ENCODE measurements around the gene GPS2. TPM values are rescaled to one million over a fixed set of nuclear protein-coding genes. Genes with fewer than 3 reads are reported as not detected.

Gene GPS2
- total and polyA plus RNA-seq, 2 experiments from 2014 or later: 83.4 to 122 TPM

GRCh38 chr17:7325031-7325528 lies 9.9 kb upstream of the GPS2 start:
- ATAC-seq (no peak), DNase-seq (ENCODE audit: low spot score) (no peak)
- H3K27ac ChIP-seq (ENCODE audit: low read depth): no peak overlapping the region
- Mint-ChIP-seq H3K9me3 (no peaks in the 10 kb centered on the region), H3K27ac (no peak overlapping the region), H3K36me3 (ENCODE audit: low read depth) (peaks cover 60% of the 10 kb centered on the region), H3K4me3 (no peak overlapping the region), H3K4me1 (peaks cover 10% of the 10 kb centered on the region), H3K27me3 (ENCODE audit: insufficient read depth, low read depth, poor library complexity) (peaks cover 6% of the 10 kb centered on the region)
- H3K4me1 ChIP-seq (ENCODE audit: insufficient read depth): peaks cover 5% of the 10 kb centered on the region; the same call in 1 of the 2 replicates
- no peak for TF ChIP-seq EZH2phosphoT487 (IDR thresholded peaks at IDR 0.05; ENCODE audit: unreplicated experiment)
- TF ChIP-seq REST (IDR thresholded peaks at IDR 0.05; ENCODE audit: unreplicated experiment): no peak
- TF ChIP-seq POLR2AphosphoS5 (IDR thresholded peaks at IDR 0.05; ENCODE audit: low read depth): no peak
- TF ChIP-seq EZH2 (IDR thresholded peaks at IDR 0.05; ENCODE audit: low read depth, unreplicated experiment): no peak
- no peak for TF ChIP-seq ZNF331 (CRISPR knock-in tag; IDR thresholded peaks at IDR 0.05; ENCODE audit: low read depth)
- no peak for TF ChIP-seq CTCF (conservative IDR thresholded peaks at IDR 0.05; ENCODE audit: low read depth in 2 of 2)
- no peak for TF ChIP-seq JUNB (IDR thresholded peaks at IDR 0.05; ENCODE audit: unreplicated experiment)
- no peak for TF ChIP-seq CREB1 (CRISPR knock-in tag; IDR thresholded peaks at IDR 0.05; ENCODE audit: low read depth)
- TF ChIP-seq ZNF114 (CRISPR knock-in tag; IDR thresholded peaks at IDR 0.05): no peak
- TF ChIP-seq STAT1 (IDR thresholded peaks at IDR 0.05; ENCODE audit: unreplicated experiment): no peak
- no peak for TF ChIP-seq ETS1 (IDR thresholded peaks at IDR 0.05)
- H3K9me2 ChIP-seq (ENCODE audit: insufficient read depth): no peaks in the 10 kb centered on the region
- H3K4me2 ChIP-seq: no peak overlapping the region
- H3K36me3 ChIP-seq (ENCODE audit: insufficient read depth): peaks cover 24% of the 10 kb centered on the region
- peaks cover 14% of the 10 kb centered on the region for H3K79me2 ChIP-seq (replicated peaks; ENCODE audit: insufficient read depth)
- H2AFZ ChIP-seq: no peak overlapping the region
- no peak overlapping the region for H3K4me3 ChIP-seq
- peaks cover 15% of the 10 kb centered on the region; the same call in 1 of the 2 replicates for H3F3A ChIP-seq (replicated peaks; ENCODE audit: low read depth)
- no peaks in the 10 kb centered on the region for H3K27me3 ChIP-seq (ENCODE audit: insufficient read depth)
- H4K20me1 ChIP-seq (replicated peaks; ENCODE audit: insufficient read depth): no peaks in the 10 kb centered on the region
